Skeletal muscle cell (primary cell): ENCODE results near the gene KIF6.
"Not testable (repeated sequence)": the region's sequence is repeated elsewhere in the genome, so short reads cannot be mapped to it uniquely, and the experiment has no call there.

Experiments
- DNase-seq: peaks from one replicate; pipeline ENCODE4 v3.0.0-alpha.2; 2010; ENCODE audit warnings: low read depth
- H3K4me3 ChIP-seq: 2 replicates; pipeline ENCODE4 v1.5.1; 2011; ENCODE audit warnings: low read depth, mild to moderate bottlenecking, control low read depth, low read length, moderate library complexity

KIF6 gene

DNA sequence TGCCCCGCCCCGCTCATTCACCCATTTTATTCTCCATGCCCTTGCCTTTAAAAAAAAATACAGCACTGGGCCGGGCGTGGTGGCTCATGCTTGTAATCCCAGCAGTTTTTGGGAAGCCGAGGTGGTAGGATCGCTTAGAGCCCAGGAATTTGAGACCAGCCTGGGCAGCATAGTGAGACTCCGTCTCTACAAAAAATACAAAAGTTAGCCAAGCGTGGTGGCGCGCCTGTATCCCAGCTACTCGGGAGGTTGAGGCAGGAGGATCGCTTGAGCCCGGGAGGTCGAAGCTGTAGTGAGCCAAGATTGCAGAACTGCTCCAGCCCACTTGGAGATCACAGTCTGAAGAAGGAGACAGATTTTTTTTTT is 407 bp upstream of the KIF6 start:
- DNase-seq, result no peak
- H3K4me3 ChIP-seq, result peak overlapping the region; percentile 75

GRCh38 chr6:39723350-39723749 is 1.9 kb downstream of the KIF6 start:
- H3K4me3 ChIP-seq, DNase-seq: not testable (repeated sequence)

- H3K4me3 ChIP-seq, result no peak overlapping the region
- DNase-seq, result no peak
Observed at GRCh38 chr6:39714802-39715201, 10.4 kb downstream of the KIF6 start.

GRCh38 chr6:39707962-39708683 is 17.1 kb downstream of the KIF6 start:
- no peak overlapping the region for H3K4me3 ChIP-seq
- DNase-seq, result no peak

GRCh38 chr6:39706819-39707335 is 18.3 kb downstream of the KIF6 start:
- DNase-seq, result no peak

GRCh38 chr6:39702265-39702664 is 22.9 kb downstream of the KIF6 start:
- no peak for DNase-seq
- H3K4me3 ChIP-seq, result no peak overlapping the region

More at GRCh38 chr6:39706819-39707335, 18.3 kb downstream of the KIF6 start:
- no peak overlapping the region for H3K4me3 ChIP-seq

DNA sequence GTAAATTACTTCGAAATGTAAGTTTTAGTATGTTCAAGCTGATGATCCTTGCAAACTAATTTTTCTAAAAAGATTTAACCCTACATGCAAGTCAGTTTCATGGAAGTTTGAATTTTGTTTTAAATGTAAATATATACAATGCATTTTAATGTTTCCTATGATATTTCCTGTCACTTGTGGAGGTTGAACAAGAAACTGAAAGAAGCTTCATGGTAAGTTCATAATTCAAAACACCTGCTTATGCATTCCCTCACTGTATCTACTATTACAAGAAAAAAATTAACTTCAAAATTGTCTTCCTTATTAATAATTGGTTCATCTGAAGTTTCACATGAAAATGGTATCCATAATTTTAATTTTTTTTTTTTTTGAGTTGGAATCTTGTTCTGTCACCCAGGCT is 24.8 kb downstream of the KIF6 start:
- DNase-seq, result no peak
- H3K4me3 ChIP-seq, result no peak overlapping the region

DNA sequence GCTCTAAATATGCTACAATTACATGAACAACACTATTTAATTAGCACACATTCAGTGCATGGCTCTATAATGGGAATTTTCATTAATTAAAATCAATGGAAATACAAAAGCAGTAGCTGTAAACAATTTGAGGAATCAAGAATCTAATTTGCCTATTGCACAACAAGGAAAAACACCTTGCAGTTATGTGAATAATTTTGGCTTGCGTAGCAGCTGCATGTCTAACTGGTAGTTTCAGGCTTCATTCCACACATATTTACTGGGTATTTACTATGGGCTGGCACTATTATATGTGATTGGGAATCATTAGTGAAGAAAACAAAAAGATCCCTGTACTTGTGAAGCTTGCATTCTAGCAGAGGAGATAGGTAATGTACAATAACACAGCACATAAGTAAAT is 26.4 kb downstream of the KIF6 start:
- no peak overlapping the region for H3K4me3 ChIP-seq
- DNase-seq, result no peak

DNA sequence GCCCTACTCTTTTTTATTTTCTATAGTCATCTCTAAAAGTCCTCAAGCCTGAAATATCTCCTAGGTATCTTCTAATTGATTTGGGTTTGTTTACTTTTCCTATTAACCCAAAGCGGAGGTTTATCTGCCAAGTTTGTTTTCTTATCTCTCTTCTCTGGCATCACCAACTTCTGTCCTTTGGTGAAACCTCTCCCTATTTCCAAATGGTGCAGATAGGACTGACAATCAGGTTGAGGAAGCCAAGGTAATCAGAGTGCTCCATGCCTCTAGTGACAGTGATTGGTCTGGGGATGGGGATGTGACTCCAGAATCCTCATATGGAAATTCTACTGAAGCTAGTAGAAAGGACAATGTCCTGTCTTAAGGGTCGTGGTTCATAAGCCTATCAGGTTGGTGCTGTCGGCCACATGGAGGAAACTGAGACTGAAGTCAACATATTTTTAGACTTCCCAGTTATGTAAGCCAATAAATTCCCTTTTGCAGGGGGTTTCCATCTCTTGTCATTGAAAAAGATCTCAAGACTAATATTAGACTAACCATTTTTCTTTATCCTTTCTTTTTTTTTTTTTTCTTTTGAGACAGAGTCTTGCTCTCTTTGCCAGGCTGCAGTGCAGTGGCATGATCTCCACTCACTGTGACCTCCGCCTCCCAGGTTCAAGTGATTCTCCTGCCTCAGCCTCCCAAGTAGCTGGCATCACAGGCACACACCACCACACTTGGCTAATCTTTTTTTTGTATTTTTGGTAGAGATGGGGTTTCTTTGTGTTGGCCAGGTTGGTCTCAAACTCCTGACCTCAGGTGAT is 28.0 kb downstream of the KIF6 start:
- no peak overlapping the region for H3K4me3 ChIP-seq
- DNase-seq, result no peak

GRCh38 chr6:39695447-39695846 is 29.8 kb downstream of the KIF6 start:
- no peak for DNase-seq
- no peak overlapping the region for H3K4me3 ChIP-seq

GRCh38 chr6:39693206-39693605 is 32.0 kb downstream of the KIF6 start:
- no peak overlapping the region for H3K4me3 ChIP-seq
- no peak for DNase-seq

- no peak overlapping the region for H3K4me3 ChIP-seq
- peak; percentile 78 for DNase-seq
Observed at GRCh38 chr6:39688494-39688893, 36.7 kb downstream of the KIF6 start.

DNA sequence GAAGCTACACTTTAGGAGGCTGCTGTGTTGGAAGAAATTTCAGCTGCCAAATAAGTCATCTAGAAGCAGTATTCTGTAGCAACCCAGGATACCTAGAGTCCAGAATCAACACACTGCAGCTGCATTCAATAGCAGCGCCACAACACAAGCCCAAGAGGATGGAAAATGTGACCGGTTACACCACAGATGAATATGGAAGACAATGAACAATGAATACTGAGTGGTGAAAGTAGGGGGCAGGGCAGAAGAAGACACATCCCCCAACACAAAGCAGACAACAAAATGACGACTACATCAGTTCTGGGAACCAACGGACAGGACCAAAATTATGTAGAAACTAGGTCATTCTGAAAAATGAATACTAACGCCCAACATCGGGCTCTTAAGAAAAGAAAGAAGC is 38.2 kb downstream of the KIF6 start:
- no peak for DNase-seq
- no peak overlapping the region for H3K4me3 ChIP-seq

GRCh38 chr6:39685938-39686337 is 39.3 kb downstream of the KIF6 start:
- DNase-seq, result no peak
- no peak overlapping the region for H3K4me3 ChIP-seq

DNA sequence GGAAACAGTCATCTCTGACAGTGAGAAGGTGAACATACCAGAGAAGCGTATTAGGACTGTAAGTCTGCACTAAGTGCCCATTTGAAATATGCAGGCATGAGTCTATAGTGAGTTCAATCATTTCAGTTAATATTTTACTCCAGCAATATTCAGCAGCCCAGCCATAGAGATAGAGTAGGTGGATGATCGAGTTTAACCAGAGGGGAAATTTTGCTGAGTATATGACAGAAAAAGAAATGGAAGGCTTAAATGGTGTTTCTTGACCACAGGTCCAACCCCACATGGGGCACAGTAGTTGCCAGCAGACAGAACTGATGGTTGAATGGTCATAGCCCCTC is 39.8 kb downstream of the KIF6 start:
- H3K4me3 ChIP-seq, result no peak overlapping the region
- DNase-seq, result no peak

- H3K4me3 ChIP-seq, result no peak overlapping the region
- no peak for DNase-seq
Observed at GRCh38 chr6:39684790-39685488, 40.3 kb downstream of the KIF6 start.

DNA sequence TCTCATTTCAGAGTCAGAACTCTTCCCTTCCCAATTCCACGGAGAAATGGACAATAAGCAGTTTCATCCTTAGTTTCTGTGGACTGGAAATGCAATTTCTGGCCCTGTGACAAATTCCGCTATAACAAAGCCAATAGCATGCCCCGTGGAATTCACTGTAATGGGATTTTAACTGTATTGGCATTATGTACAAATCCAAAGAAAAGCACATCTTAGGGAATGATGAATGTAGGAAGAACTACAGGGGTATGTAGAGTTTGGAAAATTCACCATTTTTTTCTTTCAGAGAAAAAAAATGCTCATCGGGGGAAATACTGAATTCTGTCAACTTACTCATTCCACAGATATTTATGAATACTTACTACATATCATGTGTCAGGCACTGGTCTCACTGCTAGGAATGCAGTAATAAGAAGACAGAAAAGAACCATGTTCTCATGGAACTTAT is 43.5 kb downstream of the KIF6 start:
- no peak overlapping the region for H3K4me3 ChIP-seq
- DNase-seq, result no peak

DNA sequence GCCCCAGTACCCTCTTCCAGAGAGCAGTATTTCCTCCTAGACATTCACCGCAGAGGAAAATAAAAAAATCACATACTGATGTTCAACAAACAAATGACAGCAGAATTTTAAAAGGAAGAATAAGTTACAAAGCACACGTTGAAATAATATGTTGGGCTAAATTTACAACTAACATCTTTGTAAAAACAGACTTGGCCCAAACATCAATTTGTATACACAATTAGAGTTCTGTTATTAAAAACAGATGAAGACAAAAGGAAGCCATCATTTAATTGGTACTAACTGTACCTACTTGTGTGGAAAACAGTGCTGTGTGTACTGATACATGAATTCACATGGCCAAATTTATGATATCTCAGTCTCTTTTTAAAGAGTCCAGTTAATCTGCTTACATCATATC is 46.3 kb downstream of the KIF6 start:
- no peak for DNase-seq
- H3K4me3 ChIP-seq, result no peak overlapping the region

DNA sequence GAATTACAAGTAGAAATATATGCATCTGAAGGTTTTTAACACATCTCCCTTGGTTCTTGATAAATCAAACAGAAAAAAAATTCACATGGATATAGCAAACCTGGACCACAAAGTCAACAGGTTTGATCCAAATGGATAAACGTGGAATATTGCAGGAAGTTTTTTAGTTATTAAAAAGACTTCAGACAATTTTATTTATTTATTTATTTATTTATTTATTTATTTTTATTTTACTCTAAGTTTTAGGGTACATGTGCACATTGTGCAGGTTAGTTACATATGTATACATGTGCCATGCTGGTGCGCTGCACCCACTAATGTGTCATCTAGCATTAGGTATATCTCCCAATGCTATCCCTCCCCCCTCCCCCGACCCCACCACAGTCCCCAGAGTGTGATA is 47.9 kb downstream of the KIF6 start:
- DNase-seq, result not testable (repeated sequence)

DNA sequence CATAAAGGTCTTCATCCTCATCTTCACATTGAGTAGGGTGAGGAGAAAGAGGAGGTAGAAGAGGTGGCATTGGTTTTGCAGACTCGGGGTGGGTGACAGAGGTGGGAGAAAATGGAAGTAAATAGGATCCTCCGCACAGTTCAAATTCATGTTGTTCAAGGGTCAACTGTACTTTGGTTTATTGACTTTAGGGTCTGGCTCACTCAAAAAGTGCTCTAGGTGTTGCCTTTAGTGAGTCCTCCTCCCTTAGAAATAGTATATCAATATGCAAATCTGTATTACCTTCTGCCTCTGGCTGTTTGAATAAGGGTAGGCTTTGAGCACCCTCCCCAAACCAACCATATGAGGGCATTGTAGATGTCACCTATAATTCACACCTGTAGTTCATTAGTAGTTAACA is 54.7 kb downstream of the KIF6 start:
- no peak overlapping the region for H3K4me3 ChIP-seq
- DNase-seq, result no peak

More for the DNA sequence above, 47.9 kb downstream of the KIF6 start:
- not testable (repeated sequence) for H3K4me3 ChIP-seq
